Cardiac muscle cell (in vitro differentiated cells and primary cell): ENCODE measurements around the gene NPTXR. TPM values are rescaled to one million over a fixed set of nuclear protein-coding genes. Genes with fewer than 3 reads are reported as not detected.
A peak's percentile ranks its signal among the peaks of the same experiment; 100 is the strongest.

ENCODE experiments used
- DNase-seq, 2 donors: peaks; one replicate each; pipeline versions ENCODE4 v3.0.0 to v3.0.0-alpha.2; 2010 to 2017; ENCODE audit warnings: low read depth in 1 of 2, low spot score in 1 of 2
- H3K27ac ChIP-seq: fragments of 200-600 bp; sonication (generic); 2 replicates; pipeline ENCODE4 v1.5.1; 2016
- H3K27me3 ChIP-seq: fragments of 200-600 bp; sonication (generic); 2 replicates; pipeline ENCODE4 v1.6.0; 2016; ENCODE audit warnings: control low read depth
- H3K36me3 ChIP-seq: fragments of 200-600 bp; sonication (generic); 2 replicates; pipeline ENCODE4 v1.5.1; 2016; ENCODE audit warnings: control low read depth
- H3K4me1 ChIP-seq: fragments of 200-600 bp; sonication (generic); 2 replicates; pipeline ENCODE4 v1.8.1; 2017; ENCODE audit warnings: low read depth, mild to moderate bottlenecking, mixed run types
- H3K4me3 ChIP-seq: fragments of 200-600 bp; sonication (generic); 2 replicates; pipeline ENCODE4 v1.5.1; 2016; ENCODE audit warnings: mild to moderate bottlenecking
- H3K9me3 ChIP-seq: fragments of 200-600 bp; sonication (generic); 2 replicates; pipeline ENCODE4 v1.5.1; 2017; ENCODE audit warnings: low read depth, mild to moderate bottlenecking, control low read depth
- polyA plus RNA-seq: library from polyadenylated mRNA; unstranded; fragments of >200 nt; fragmentation: Nextera tagmentation; extraction: Ambion mirVana; gene quantifications from 2 replicates; pipeline ENCODE4 v1.2.1, GENCODE V29; 2016
- total RNA-seq: library from RNA; depleted of rRNA; stranded (reverse); fragments of >200 nt; gene quantifications from 2 replicates; pipeline ENCODE4 v1.2.3, GENCODE V29; 2016
- TF ChIP-seq, protein P1 (sequence below): IDR thresholded peaks from 2 replicates; pipeline ENCODE4 v1.5.1; 2012; ENCODE audit warnings: low read depth, mild to moderate bottlenecking, low read length

The NPTXR gene
- total and polyA plus RNA-seq, 2 experiments from 2014 or later: 4.2 to 15.1 TPM

DNA sequence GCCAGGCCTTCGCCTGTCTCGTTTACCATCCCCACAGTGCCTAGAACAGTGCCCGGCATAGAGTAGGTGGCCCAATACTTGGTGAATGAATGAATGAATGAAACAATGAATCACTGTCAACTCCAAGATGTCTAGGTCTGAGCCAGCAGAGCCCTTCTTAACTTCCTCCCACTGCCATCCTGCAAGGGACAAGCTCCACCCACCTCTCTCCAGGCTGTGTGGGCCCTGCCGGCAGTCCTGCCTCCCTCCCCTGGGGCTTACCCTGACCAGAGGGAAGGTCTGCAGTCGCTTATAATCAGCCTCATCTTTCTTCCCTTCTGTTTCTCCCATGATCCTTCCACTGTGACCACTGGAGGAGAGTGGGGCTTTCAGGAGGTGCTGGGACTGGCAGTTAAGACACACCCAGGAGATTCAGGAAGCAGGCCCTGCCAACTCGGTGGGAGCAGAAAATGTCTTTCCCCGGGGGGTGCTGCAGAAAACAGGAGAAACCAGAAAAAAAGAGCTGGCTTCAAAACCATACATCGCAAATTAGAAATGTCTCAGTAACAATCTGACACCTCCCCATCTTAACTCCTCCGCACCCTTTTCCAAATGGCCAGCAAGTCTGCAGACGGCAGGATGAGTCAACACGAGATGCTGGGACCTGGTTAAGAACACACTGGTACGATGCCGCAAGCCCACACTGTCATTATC lies 61.3 kb downstream of the NPTXR start:
- no peak overlapping the region for H3K4me3 ChIP-seq
- peaks cover 58% of the 10 kb centered on the region for H3K4me1 ChIP-seq
- no peaks in the 10 kb centered on the region for H3K36me3 ChIP-seq
- H3K27ac ChIP-seq: peak overlapping the region; percentile 72
- TF ChIP-seq, protein P1, sequence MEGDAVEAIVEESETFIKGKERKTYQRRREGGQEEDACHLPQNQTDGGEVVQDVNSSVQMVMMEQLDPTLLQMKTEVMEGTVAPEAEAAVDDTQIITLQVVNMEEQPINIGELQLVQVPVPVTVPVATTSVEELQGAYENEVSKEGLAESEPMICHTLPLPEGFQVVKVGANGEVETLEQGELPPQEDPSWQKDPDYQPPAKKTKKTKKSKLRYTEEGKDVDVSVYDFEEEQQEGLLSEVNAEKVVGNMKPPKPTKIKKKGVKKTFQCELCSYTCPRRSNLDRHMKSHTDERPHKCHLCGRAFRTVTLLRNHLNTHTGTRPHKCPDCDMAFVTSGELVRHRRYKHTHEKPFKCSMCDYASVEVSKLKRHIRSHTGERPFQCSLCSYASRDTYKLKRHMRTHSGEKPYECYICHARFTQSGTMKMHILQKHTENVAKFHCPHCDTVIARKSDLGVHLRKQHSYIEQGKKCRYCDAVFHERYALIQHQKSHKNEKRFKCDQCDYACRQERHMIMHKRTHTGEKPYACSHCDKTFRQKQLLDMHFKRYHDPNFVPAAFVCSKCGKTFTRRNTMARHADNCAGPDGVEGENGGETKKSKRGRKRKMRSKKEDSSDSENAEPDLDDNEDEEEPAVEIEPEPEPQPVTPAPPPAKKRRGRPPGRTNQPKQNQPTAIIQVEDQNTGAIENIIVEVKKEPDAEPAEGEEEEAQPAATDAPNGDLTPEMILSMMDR: no peak
- no peaks in the 10 kb centered on the region for H3K9me3 ChIP-seq
- H3K27me3 ChIP-seq: no peaks in the 10 kb centered on the region
- DNase-seq: peak; percentile 61 to 85

DNA sequence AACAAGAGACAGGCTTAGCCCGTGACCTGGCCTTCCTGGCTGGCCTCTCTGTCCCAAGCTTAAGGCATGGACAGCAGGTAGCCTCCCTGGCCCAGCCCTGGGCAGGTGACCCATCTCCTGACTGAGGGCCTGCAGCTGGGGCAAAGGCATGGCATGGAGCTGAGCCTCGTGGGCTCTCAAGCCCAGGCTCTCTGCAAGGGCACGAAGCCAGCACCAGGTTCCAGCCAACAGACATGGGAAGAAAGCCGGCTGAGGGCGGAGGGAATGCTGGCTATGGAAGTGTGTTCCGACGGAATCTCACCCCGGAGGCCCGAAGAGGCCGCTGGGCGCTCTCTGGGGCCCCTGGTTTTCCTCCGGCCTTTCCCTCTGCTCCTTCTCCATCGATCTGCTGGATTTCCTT lies 62.8 kb downstream of the NPTXR start:
- peak overlapping the region; percentile 72 for H3K27ac ChIP-seq
- peaks cover 46% of the 10 kb centered on the region for H3K4me1 ChIP-seq
- no peaks in the 10 kb centered on the region for H3K36me3 ChIP-seq
- no peak overlapping the region for H3K4me3 ChIP-seq
- no peak for DNase-seq
- no peaks in the 10 kb centered on the region for H3K27me3 ChIP-seq
- TF ChIP-seq, protein P1: no peak
- H3K9me3 ChIP-seq: no peaks in the 10 kb centered on the region

DNA sequence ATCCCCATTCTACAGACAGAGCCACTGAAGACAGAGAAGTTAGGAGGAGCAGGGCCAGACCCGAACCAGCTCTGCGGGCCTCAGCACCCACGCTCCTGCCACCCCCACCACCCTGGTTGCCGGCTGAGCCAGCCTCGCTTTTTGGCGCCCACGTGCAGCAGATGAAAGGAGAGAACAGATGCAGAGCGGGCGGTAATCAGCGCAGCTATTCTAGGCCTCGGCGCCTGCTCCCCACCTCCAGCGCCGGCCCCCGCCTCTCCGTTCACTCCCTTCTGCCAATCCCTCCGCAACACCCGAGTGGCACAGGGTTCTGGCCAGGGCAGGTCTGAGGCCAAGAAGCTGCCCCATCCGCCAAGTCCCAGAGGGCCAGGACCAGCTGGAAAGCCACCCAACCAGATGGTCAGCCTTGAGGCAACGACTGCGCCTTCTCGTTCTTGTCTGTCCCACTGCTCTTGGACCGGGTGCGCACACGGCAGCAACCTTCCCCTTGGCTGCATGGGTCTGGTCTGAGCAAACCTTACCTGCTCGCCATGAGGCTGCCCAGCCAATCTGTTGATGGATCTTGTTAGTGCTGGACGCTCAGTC lies 66.6 kb downstream of the NPTXR start:
- peaks cover 14% of the 10 kb centered on the region for H3K4me1 ChIP-seq
- no peaks in the 10 kb centered on the region for H3K27me3 ChIP-seq
- no peaks in the 10 kb centered on the region for H3K36me3 ChIP-seq
- TF ChIP-seq, protein P1: no peak
- H3K9me3 ChIP-seq: no peaks in the 10 kb centered on the region
- DNase-seq: no peak
- H3K4me3 ChIP-seq: no peak overlapping the region
- no peak overlapping the region for H3K27ac ChIP-seq

DNA sequence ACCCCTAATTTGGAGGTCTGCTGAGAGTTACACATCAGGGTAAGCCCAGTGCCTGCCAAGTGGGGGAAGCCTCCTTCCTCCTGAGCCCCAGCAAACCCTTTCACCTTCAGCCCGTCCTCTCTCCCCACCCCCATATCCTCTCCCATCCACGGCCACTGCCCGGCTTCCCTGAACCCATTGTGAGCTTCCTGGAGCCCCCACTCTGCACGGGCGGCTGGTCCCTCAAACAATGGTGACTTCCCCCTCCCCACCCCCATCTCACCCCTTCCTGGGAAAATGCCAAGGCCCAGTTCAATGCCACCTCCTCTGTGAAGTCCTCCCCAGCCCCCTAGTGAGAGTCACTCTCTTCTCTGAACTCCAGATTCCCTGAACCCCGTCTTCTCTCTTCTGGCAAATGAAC lies 67.7 kb downstream of the NPTXR start:
- Histone ChIP-seq H3K9me3 (no peaks in the 10 kb centered on the region), H3K4me1 (peaks cover 3% of the 10 kb centered on the region), H3K4me3 (no peak overlapping the region), H3K27me3 (no peaks in the 10 kb centered on the region), H3K27ac (no peak overlapping the region), H3K36me3 (no peaks in the 10 kb centered on the region)
- no peak for DNase-seq
- TF ChIP-seq, protein P1: no peak

DNA sequence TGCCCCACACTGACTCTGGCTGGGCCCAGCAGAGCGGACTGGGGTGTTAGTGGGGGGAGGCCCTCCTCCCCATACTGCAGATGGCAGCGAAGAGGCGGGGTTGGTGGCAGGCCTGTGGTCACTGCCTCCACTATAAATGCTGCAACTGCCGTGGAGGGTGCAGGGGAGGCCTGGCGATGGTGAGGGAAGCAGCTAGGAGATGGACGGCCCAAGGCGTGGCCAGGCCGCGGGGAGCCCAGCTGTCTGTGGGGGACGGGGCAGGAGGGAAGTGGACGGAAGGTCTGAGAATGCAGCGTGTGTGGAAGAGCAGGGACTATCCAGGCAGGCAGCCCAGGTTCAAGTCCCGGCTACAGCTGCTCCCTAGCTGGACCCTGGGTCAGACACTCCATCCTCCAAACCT lies 68.2 kb downstream of the NPTXR start:
- no peak for DNase-seq
- H3K27ac ChIP-seq: no peak overlapping the region
- H3K4me1 ChIP-seq: no peaks in the 10 kb centered on the region
- H3K4me3 ChIP-seq: no peak overlapping the region
- H3K9me3 ChIP-seq: no peaks in the 10 kb centered on the region
- no peaks in the 10 kb centered on the region for H3K27me3 ChIP-seq
- no peaks in the 10 kb centered on the region for H3K36me3 ChIP-seq
- TF ChIP-seq, protein P1: no peak
